PC-3 (cell line): ENCODE data around the gene CLCF1. TPM values are rescaled to one million over a fixed set of nuclear protein-coding genes. Genes with fewer than 3 reads are reported as not detected.

Experiments used
- ATAC-seq: fragments of 200-7000 bp; cut with Tn5 transposase; 2 replicates; pipeline ENCODE4 v1.9.1; 2020; ENCODE audit warnings: mild to moderate bottlenecking, moderate library complexity
- BruUV-seq: library from RNA; stranded (reverse); fragments of 400-500 nt; replicated peaks from 2 replicates; lab custom pipeline; 2021; lab: Mats Ljungman, UMichigan
- CTCF ChIA-PET: fragments of 300-600 bp; sonication (Branson Sonifier 250); formaldehyde crosslinking; loops from one replicate; lab custom pipeline; 2022; ENCODE audit warnings: antibody characterized with exemption; lab: Charles Lee
- POLR2A ChIA-PET: fragments of 300-600 bp; sonication (Branson Sonifier 250); formaldehyde crosslinking; loops from one replicate; lab custom pipeline; 2022; ENCODE audit warnings: antibody characterized with exemption; ENCODE audit not compliant: unreplicated experiment; lab: Charles Lee
- DNase-seq: peaks from one replicate; pipeline ENCODE4 v3.0.0-alpha.2; 2015
- H2AFZ ChIP-seq: fragments of 300-600 bp; sonication (generic); 2 replicates; pipeline ENCODE4 v1.6.0; 2016; ENCODE audit warnings: antibody characterized with exemption, low read length
- H3F3A ChIP-seq: fragments of 300-600 bp; sonication (generic); one replicate; pipeline ENCODE4 v1.6.0; 2017; ENCODE audit warnings: antibody characterized with exemption, low read length, control low read depth, mild to moderate bottlenecking; ENCODE audit not compliant: unreplicated experiment
- H3K27ac ChIP-seq: fragments of 300-600 bp; sonication (generic); 2 replicates; pipeline ENCODE4 v1.5.1; 2016; ENCODE audit warnings: mild to moderate bottlenecking, low read length
- H3K27me3 ChIP-seq: fragments of 300-600 bp; sonication (generic); 2 replicates; pipeline ENCODE4 v1.6.1; 2016; ENCODE audit warnings: low read length, mixed read lengths
- H3K36me3 ChIP-seq: fragments of 300-600 bp; sonication (generic); 2 replicates; pipeline ENCODE4 v1.6.1; 2016; ENCODE audit warnings: low read depth, mixed run types, low read length, mixed read lengths
- H3K4me1 ChIP-seq: fragments of 300-600 bp; sonication (generic); 2 replicates; pipeline ENCODE4 v1.5.1; 2016; ENCODE audit warnings: low read length; ENCODE audit not compliant: insufficient read depth
- H3K4me2 ChIP-seq: fragments of 300-600 bp; sonication (generic); 2 replicates; pipeline ENCODE4 v1.6.0; 2016; ENCODE audit warnings: low read length
- H3K4me3 ChIP-seq: fragments of 300-600 bp; sonication (generic); 2 replicates; pipeline ENCODE4 v1.5.1; 2016; ENCODE audit warnings: mild to moderate bottlenecking, low read length, mixed read lengths
- H3K79me2 ChIP-seq: fragments of 300-600 bp; sonication (generic); 2 replicates; pipeline ENCODE4 v1.6.1; 2017; ENCODE audit warnings: low read length, mixed read lengths
- H3K9ac ChIP-seq: fragments of 300-600 bp; sonication (generic); 2 replicates; pipeline ENCODE4 v1.6.0; 2016; ENCODE audit warnings: mild to moderate bottlenecking, low read length
- H3K9me2 ChIP-seq: fragments of 300-600 bp; sonication (generic); replicated peaks from 2 replicates; pipeline ENCODE4 v1.6.1; 2016; ENCODE audit warnings: mixed run types, low read length, mixed read lengths
- H3K9me3 ChIP-seq: fragments of 300-600 bp; sonication (generic); 2 replicates; pipeline ENCODE4 v1.6.1; 2016; ENCODE audit warnings: low read length, mixed read lengths
- H4K20me1 ChIP-seq: fragments of 300-600 bp; sonication (generic); 2 replicates; pipeline ENCODE4 v1.6.1; 2016; ENCODE audit warnings: low read length, mixed read lengths
- CTCF ChIP-seq: fragments of 300-600 bp; sonication (generic); conservative IDR thresholded peaks from 2 replicates; pipeline ENCODE4 v1.5.1; 2017; ENCODE audit warnings: antibody characterized with exemption, low read depth, mild to moderate bottlenecking, low read length
- EZH2 ChIP-seq: fragments of 300-600 bp; sonication (generic); IDR thresholded peaks from one replicate; pipeline ENCODE4 v1.6.1; 2017; ENCODE audit warnings: antibody characterized with exemption, mild to moderate bottlenecking, low read length; ENCODE audit not compliant: unreplicated experiment
- EZH2phosphoT487 ChIP-seq: fragments of 300-600 bp; sonication (generic); IDR thresholded peaks from 2 replicates; pipeline ENCODE4 v1.6.1; 2018; ENCODE audit warnings: mild to moderate bottlenecking, antibody characterized with exemption, low read length, borderline replicate concordance
- intact Hi-C: fragments of 100-400 bp; cut with micrococcal nuclease; formaldehyde crosslinking; loops from 2 replicates; pipeline ENCODE4 v1.9.0; 2023
- total RNA-seq: library from RNA; depleted of rRNA; stranded (reverse); fragments of >200 nt; gene quantifications from 2 replicates; pipeline ENCODE4 v1.2.3, GENCODE V29; 2014

The CLCF1 gene
- total RNA-seq, 1 experiment from 2014 or later, result 48.3 TPM

- no peak for TF ChIP-seq CTCF
- no peak for TF ChIP-seq EZH2
- no peak for TF ChIP-seq EZH2phosphoT487
- Histone ChIP-seq H3K27me3 (no peaks in the 10 kb centered on the region), H3K4me1 (peaks cover 13% of the 10 kb centered on the region; the same call in 1 of the 2 replicates), H3K36me3 (no peaks in the 10 kb centered on the region), H3K27ac (no peak overlapping the region), H4K20me1 (no peaks in the 10 kb centered on the region), H2AFZ (peak overlapping the region; percentile 85), H3F3A (no peaks in the 10 kb centered on the region), H3K4me2 (peak overlapping the region; percentile 90), H3K4me3 (peak overlapping the region; percentile 73; the same call in 1 of the 2 replicates), H3K9me3 (no peaks in the 10 kb centered on the region), H3K79me2 (no peaks in the 10 kb centered on the region), H3K9ac (no peak overlapping the region), H3K9me2 (no peaks in the 10 kb centered on the region)
- intact Hi-C loops, result no loop called here
- BruUV-seq, result TSS peak; percentile 63
- ATAC-seq (peak; percentile 11), DNase-seq (no peak)
- CTCF ChIA-PET, result interaction anchor here (1.7 kb wide), 1 partner anchor 20 kb away, joined by 6 read pairs; the partner anchor contains the start of gene PPP1CA
- POLR2A ChIA-PET, result interaction anchor here (0.6 to 1.2 kb wide), 2 partner anchors 20 to 24 kb away, joined by 4 to 5 read pairs; partner anchors contain the start of gene PPP1CA
Measured at GRCh38 chr11:67421430-67422031, 48.1 kb upstream of the CLCF1 start.

- H3K9ac ChIP-seq, result peak overlapping the region; percentile 62; the same call in 1 of the 2 replicates
- H3K36me3 ChIP-seq, result no peaks in the 10 kb centered on the region
- TF ChIP-seq EZH2 (no peak), EZH2phosphoT487 (no peak), CTCF (no peak)
- no peaks in the 10 kb centered on the region for H3K9me3 ChIP-seq
- ChIA-PET CTCF (interaction anchor here (1.7 kb wide), 1 partner anchor 19 kb away, joined by 6 read pairs; the partner anchor contains the start of gene PPP1CA), POLR2A (interaction anchor here (0.6 to 1.2 kb wide), 2 partner anchors 20 to 23 kb away, joined by 4 to 5 read pairs; partner anchors contain the start of gene PPP1CA)
- H3F3A ChIP-seq, result no peaks in the 10 kb centered on the region
- DNase-seq (peak; percentile 98), ATAC-seq (peak; percentile 87)
- H2AFZ ChIP-seq, result peak overlapping the region; percentile 85
- intact Hi-C loops, result no loop called here
- H3K4me1 ChIP-seq, result peaks cover 13% of the 10 kb centered on the region; the same call in 1 of the 2 replicates
- H3K4me3 ChIP-seq, result peak overlapping the region; percentile 73
- no peaks in the 10 kb centered on the region for H3K9me2 ChIP-seq
- peak overlapping the region; percentile 90 for H3K4me2 ChIP-seq
- no peaks in the 10 kb centered on the region for H3K27me3 ChIP-seq
- H4K20me1 ChIP-seq, result no peaks in the 10 kb centered on the region
- no peaks in the 10 kb centered on the region for H3K79me2 ChIP-seq
- H3K27ac ChIP-seq, result no peak overlapping the region; the same call in 1 of the 2 replicates
- BruUV-seq, result no TSS peak
Measured at GRCh38 chr11:67420646-67421429, 47.4 kb upstream of the CLCF1 start.
